Omental fat pad (tissue), 4 donors: ENCODE data around the gene ERMP1. TPM values are rescaled to one million over a fixed set of nuclear protein-coding genes. Genes with fewer than 3 reads are reported as not detected.

Experiments used
- ATAC-seq: fragments of 150-250 bp; one replicate; pipeline ENCODE4 v1.9.1; 2016; ENCODE audit warnings: mild to moderate bottlenecking, moderate library complexity; ENCODE audit not compliant: low FRiP score
- DNase-seq: peaks from one replicate; pipeline ENCODE4 v3.0.0-alpha.2; 2019; ENCODE audit warnings: low spot score
- CTCF ChIP-seq, 3 donors: fragments of 450-650 bp; IDR thresholded peaks; one replicate each; pipeline ENCODE4 v1.5.1; 2016 to 2017; ENCODE audit warnings: antibody characterized with exemption in 3 of 3, mild to moderate bottlenecking in 3 of 3, moderate library complexity in 2 of 3
- total RNA-seq, 4 donors: library from RNA; depleted of rRNA; stranded (reverse); fragments of >200 nt; gene quantifications; one replicate each; pipeline ENCODE4 v1.1.0, GENCODE V29; 2016

The ERMP1 gene
- total RNA-seq, 4 donors from 2014 or later: 10.7 to 18.9 (median 15.0) TPM

- ATAC-seq (no peak), DNase-seq (no peak)
- no peak for TF ChIP-seq CTCF (IDR thresholded peaks at IDR 0.05)
These were observed 6.1 kb upstream of the ERMP1 start for GRCh38 chr9:5838884-5839571.

GRCh38 chr9:5835808-5836207 is 2.9 kb upstream of the ERMP1 start:
- DNase-seq: no peak
- no peak for TF ChIP-seq CTCF (IDR thresholded peaks at IDR 0.05)
- no peak for ATAC-seq

- ATAC-seq (no peak), DNase-seq (no peak)
- no peak for TF ChIP-seq CTCF (IDR thresholded peaks at IDR 0.05)
These were observed 1.3 kb upstream of the ERMP1 start for GRCh38 chr9:5834214-5834613.

GRCh38 chr9:5832071-5832537 is 813 bp downstream of the ERMP1 start:
- DNase-seq (no peak), ATAC-seq (peak; percentile 3)
- no peak for TF ChIP-seq CTCF (IDR thresholded peaks at IDR 0.05)

- ATAC-seq (no peak), DNase-seq (no peak)
- TF ChIP-seq CTCF (IDR thresholded peaks at IDR 0.05): no peak
These were observed 6.9 kb downstream of the ERMP1 start for GRCh38 chr9:5825895-5826622.

- DNase-seq (no peak), ATAC-seq (no peak)
- no peak for TF ChIP-seq CTCF (IDR thresholded peaks at IDR 0.05)
These were observed 7.7 kb downstream of the ERMP1 start for GRCh38 chr9:5825223-5825622.

- no peak for TF ChIP-seq CTCF (IDR thresholded peaks at IDR 0.05)
- ATAC-seq (no peak), DNase-seq (no peak)
These were observed 12.5 kb downstream of the ERMP1 start for GRCh38 chr9:5820425-5820824.
